ENCODE measurements around the gene CPED1.
"Not testable (repeated sequence)": the region's sequence is repeated elsewhere in the genome, so short reads cannot be mapped to it uniquely, and the experiment has no call there.

CPED1 gene

DNA sequence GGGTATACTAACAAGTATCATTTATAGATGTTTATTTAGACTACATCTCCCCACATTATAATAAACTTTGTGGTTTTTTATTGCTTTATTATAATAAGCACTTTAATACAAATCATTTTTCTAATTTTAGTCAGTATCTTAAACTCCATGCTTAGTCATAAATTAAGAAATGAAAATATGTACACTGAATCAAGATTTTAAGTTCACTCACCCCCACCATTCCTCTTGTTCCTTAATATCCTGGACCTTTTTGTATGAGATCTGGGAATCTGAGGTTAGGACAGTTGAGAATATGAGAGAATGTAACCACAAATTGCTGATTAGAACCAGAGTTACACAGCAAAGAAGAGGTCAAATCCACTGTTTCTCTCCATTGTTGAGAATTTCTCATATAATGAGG is 246.7 kb downstream of the CPED1 start:
- DNase-seq (ENCODE audit: low read depth, low spot score): no peak

GRCh38 chr7:121237601-121238000 is 249.1 kb downstream of the CPED1 start:
- no peak for DNase-seq (ENCODE audit: low read depth, low spot score)

- no peak for DNase-seq (ENCODE audit: low read depth, low spot score)
These were observed 255.8 kb downstream of the CPED1 start for GRCh38 chr7:121244120-121244870.

GRCh38 chr7:121251367-121251766 is 262.9 kb downstream of the CPED1 start:
- DNase-seq (ENCODE audit: low read depth, low spot score): not testable (repeated sequence)

DNA sequence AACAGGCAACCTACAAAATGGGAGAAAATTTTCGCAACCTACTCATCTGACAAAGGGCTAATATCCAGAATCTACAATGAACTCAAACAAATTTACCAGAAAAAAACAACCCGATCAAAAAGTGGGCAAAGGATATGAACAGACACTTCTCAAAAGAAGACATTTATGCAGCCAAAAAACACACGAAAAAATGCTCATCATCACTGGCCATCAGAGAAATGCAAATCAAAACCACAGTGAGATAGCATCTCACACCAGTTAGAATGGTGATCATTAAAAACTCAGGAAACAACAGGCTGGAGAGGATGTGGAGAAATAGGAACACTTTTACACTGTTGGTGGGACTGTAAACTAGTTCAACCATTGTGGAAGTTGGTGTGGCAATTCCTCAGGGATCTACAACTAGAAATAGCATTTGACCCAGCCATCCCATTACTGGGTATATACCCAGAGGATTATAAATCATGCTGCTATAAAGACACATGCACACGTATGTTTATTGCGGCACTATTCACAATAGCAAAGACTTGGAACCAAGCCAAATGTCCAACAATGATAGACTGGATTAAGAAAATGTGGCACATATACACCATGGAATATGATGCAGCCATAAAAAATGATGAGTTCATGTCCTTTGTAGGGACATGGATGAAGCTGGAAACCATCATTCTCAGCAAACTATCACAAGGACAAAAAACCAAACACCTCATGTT is 264.2 kb downstream of the CPED1 start:
- DNase-seq (ENCODE audit: low read depth, low spot score): not testable (repeated sequence)

GRCh38 chr7:121259826-121260225 is 271.3 kb downstream of the CPED1 start:
- no peak for DNase-seq (ENCODE audit: low read depth, low spot score)

DNA sequence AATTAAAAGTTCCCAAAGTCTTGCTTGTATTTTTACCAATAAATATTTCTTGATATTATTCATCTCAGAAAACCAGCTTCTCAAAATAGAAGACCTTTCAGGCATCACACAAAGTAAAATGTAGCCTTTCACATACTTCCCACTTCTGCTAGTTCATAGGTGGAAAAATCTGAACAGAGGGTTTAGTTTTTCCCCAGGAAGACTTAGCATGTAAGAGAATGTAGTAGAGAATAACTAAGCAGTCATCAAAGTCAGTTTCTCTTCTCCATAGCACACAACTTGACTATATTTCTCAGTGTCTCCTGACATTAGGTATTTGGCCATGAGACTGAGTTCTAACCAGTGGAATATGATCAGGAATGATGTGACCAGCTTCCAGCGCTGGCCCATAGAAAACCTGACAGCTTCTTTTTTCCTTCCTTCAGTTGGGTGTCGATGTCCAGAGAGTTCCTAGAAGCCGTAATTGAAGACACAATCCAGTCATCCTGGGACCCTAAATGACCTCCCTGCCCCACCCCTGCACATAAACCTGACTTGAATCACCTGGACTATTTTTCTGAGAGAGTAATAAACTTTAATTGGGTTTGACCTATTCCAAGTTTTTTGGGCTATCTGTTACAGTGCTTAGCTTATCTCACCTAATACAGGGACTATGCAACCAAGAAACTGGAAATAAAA is 272.8 kb downstream of the CPED1 start:
- no peak for DNase-seq (ENCODE audit: low read depth, low spot score)

- DNase-seq (ENCODE audit: low read depth, low spot score): no peak
These were observed 273.7 kb downstream of the CPED1 start for GRCh38 chr7:121262221-121262620.

- no peak for DNase-seq (ENCODE audit: low read depth, low spot score)
These were observed 274.5 kb downstream of the CPED1 start for GRCh38 chr7:121262969-121263368.

DNA sequence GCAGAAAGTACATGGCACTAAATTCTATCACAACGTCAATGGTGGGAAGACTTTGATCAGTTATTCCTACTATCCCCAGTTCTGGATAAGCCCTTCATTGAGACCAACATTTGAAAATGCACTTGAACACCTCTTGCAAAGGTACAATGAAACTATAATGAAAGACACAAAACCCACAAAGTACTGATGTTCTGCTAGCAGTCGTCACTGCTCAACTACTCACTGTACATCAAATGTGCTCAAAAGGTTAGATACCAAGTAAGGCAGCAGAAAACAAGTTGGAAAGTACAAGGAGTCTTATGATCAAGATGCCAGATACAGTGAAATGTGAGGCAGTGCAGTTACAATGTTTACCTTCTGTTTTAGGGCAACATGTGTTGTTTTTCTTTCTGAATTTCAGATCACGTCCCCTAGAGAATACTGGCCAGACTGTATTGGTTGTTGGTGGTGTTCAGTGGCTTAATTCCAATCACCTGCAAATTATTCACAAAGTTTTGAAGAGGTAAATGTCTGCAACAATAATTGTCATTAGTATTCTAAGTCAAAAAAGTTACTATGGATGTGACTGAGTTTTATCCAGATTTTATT is 277.9 kb downstream of the CPED1 start:
- no peak for DNase-seq (ENCODE audit: low read depth, low spot score)

GRCh38 chr7:121267612-121268011 is 279.1 kb downstream of the CPED1 start:
- DNase-seq (ENCODE audit: low read depth, low spot score): no peak

DNA sequence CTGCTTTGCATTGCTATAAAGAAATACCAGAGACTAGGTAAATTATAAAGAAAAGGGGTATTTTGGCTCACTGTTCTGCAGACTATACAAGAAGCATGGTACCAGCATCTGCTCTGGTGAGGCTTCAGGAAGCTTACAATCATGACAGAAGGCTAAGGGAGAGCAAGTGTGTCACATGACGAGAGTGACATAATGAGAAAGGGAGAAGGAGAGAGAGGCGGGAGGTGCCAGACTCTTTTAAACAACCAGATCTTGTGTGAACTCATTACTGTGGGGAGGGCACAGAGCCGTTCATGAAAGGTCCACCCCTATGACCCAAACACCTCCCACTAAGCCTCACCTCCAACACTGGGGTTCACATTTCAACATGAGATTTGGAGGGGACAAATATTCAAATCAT is 281.3 kb downstream of the CPED1 start:
- no peak for DNase-seq (ENCODE audit: low read depth, low spot score)

- no peak for DNase-seq (ENCODE audit: low read depth, low spot score)
These were observed 282.6 kb downstream of the CPED1 start for GRCh38 chr7:121271098-121271497.

DNA sequence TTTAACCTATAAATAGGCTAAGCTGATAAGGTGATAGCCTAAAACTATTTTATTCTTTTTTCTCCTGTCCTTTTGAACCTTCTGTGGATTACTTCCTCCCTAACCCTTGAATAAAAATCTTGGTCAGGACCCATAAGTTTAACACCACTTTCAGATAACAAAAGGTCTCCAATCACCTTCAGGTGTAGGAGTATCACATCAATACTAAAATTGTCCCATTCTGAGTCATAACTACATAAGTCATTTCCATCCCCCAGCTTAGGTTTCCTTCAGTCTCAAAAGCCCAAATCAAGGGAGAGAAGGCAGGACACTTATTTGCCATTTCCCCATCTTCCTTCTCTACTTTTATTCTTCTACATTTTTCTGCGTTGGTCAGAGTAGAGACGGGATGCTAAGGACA is 283.4 kb downstream of the CPED1 start:
- DNase-seq (ENCODE audit: low read depth, low spot score): no peak

DNA sequence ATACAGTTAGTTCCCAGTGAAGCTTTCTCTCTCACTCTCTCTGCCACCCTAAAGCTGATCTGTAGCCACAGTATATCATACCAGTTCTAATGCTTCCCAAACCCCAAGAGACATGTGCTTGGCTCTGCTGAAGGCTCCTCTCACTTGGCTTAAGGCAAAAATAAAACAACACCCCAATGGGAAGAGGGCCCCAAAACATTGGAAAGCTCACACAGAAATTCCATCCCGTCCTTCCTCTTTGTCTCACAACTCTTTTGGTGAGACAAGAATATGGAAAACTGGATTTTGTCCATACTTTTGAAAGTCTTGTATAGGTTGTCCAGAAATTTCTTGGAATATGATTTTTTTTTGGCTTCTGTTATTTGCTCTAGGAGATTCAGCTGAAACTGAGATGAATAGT is 284.2 kb downstream of the CPED1 start:
- no peak for DNase-seq (ENCODE audit: low read depth, low spot score)

DNA sequence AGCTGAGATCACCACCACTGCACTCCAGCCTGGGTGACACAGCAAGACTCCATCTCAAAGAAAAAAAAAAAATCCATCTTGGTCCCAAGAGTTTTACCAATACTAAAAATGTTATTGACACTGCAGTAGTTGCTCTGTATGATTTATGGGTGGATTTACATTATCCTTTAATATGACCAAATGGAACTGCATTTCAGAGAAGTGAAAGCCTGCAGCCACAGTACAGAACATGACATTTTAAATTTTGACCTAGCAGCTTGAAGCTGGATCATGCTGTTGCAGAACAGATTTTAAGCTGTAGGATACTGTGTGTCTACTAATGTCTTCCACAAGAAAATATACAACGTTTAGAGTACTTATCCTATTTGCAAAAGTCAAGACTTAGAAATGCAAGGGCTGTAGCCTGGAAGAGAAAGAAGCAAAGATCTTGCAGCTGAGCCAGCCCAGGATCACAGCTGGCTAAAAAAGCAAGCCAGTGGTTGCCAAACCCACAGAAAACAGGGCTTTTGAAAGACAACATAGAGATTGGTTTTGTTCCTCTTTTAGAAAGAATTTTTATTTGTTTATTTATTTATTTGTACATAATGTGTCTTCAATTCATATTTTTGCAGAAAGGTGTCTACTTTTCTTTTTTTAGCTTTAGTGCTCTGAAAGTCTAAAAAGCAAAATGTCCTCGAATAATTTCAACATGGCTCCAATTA is 285.1 kb downstream of the CPED1 start:
- no peak for DNase-seq (ENCODE audit: low read depth, low spot score)

DNA sequence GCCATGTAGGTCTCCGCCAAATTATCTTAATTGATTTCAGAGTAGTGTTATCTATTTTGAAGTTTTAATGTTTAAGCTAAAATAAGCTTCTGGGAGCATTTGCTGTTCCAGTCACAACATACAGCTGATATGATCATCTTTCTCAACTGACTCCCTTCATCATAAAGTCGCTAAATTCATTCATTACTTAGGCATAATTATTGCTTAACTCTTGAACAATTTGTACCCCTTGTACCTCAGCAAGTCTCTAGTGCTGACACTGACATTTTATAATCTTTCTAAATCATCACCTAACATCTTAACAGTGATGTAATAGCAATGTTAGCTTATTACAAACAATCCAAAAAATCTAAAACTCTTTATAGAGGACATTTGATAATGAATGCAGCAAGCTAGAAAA is 286.0 kb downstream of the CPED1 start:
- no peak for DNase-seq (ENCODE audit: low read depth, low spot score)

DNA sequence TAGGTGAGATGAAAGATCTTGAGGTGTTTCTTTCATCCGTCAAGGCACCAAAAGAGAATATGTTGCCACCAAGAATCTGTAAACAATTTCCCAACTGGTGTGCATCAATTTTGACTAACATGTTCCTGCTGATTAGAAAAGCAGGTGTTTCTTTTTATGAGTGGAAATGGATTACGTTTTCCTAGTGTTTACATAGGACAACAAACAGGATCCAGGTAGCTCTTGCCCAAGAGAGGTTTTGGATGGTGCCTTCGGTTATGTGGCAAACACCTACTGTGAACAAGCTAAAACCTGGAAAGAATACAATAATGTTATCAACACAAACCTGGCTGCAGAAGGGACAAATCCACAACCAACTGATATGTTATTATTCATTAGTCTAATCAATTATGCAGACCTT is 286.7 kb downstream of the CPED1 start:
- DNase-seq (ENCODE audit: low read depth, low spot score): no peak

DNA sequence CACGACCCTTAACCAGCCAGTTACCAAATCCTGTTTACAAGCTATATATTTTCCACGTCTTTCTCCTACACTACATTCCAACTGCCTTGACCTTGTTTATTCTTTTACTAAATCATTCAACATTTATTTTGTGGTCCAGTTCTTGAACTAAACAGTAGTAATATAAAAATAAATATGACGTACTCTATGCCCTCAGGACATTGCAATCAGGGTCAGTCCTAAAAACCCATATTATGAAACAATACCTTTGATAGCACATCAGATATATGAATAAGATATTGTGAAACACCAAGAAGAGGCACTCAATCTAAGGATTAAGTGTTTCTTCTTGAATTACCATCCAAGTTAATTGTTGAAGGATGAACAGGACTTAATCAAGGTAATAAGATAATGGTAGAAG is 287.8 kb downstream of the CPED1 start:
- no peak for DNase-seq (ENCODE audit: low read depth, low spot score)

DNA sequence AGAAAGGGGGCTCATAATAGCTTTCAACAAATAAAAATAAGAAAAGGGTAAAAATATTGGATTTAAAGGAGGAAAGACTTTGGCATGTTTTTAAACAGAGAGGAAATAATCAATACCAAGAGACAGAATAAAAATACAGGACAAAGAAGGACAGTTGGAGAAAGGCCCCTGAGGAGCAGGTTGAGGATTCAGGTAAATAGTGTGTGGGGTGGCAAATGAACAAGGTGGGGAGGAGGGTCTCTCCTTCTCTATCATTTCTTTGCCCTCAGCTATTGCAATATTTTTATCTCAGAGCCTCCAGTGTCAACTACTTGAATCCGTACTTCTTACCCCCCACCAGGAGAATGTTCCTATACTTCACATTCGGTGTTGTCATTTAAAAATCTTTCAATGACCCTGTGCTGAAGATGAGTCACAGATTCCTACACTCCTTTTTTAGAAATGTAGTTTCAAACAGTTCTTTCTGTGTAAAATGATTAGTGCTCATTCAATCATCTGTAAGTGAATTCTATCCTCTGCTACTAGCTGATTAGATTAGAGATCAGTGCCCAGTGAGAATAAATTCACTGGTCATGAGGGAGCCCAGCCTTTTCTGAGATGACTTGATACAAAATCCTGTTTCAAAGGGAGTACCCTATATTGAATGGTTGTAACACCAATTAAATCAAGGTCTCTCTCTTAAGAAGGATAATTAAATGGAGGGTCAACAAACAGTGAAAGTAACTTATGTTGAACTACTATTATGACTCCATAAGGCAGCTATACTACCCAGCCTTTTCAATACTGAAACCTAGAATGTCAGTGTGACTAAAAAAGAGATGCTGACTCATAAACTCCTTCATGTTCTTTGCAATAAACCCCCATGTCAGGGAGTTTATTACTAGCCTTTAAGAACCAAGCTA is 289.9 kb downstream of the CPED1 start:
- peak; percentile 9 for DNase-seq (ENCODE audit: low read depth, low spot score)

Data from iPS DF 19.7 (cell line).